NCI-H2196 treated with DMSO at 0.1 percent for 48 hours (cell line): ENCODE measurements around the gene PCBP2.
"Not testable (repeated sequence)": the region's sequence is repeated elsewhere in the genome, so short reads cannot be mapped to it uniquely, and the experiment has no call there.

Source experiments
- DNase-seq: peaks from one replicate; lab custom pipeline; 2025; ENCODE audit not compliant: unreplicated experiment; lab: John Stamatoyannopoulos, UW

The PCBP2 gene

DNA sequence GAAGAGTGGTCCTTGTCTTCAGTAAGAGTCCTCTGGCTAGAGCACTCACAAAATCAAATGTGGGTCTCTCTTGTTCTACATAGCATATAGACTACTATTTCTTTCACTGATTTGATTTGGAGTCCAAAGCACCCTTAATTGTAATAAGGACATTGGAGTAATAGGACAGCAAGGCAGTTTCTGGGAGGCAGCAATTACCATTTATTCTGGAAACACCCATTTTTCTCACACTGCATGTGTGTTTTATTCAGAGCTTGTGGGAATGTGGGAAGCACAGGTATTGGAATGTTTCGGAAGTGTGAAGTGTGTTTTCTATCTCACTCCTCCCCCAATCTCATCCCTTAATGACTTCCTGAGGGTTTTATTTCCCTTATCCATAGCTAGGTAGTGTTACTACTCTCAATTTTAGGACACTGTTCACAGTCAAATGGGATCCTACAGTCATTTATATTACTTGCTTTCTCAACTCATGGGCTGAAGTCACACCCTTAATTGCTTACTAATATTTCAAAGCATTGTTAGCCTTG is 20.2 kb downstream of the PCBP2 start:
- no peak for DNase-seq

DNA sequence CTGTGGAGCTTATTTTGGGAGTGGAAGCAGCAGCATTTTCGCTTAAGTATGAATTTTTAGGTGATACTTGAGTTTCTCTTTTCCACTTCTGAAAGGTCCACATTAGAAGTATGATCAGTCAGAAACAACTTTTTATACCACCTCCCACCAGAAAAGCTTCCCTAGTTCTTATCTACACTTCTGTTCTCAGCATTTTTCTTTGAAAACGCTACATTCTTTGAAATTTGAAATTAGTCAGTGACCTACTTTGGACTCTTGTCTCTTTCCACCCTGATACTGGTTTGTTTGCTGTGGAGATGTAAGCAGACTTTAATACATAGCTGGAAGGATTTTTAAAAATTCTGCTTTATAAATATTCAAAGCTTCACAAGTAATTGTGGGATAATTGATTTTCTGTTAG is 22.2 kb downstream of the PCBP2 start:
- no peak for DNase-seq

DNA sequence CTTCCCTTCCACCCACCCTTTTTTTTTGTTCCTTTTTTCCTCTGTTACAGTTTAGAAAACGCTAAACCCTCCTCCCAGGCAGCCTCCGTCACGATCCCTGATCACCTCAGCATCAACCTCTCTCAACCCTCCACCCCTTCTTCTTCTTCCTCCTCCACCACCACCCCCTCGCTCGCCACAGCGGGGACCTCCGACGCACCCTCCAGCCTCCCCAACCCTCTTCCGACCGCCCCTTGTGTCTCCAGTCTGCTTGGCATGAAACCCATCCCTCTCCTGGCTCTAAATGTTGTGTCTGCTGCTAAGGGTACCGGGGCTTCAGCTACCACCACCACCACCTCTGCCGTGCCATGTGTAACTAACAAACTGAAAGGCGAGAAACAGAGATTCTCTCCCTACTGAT is 22.9 kb downstream of the PCBP2 start:
- no peak for DNase-seq

DNA sequence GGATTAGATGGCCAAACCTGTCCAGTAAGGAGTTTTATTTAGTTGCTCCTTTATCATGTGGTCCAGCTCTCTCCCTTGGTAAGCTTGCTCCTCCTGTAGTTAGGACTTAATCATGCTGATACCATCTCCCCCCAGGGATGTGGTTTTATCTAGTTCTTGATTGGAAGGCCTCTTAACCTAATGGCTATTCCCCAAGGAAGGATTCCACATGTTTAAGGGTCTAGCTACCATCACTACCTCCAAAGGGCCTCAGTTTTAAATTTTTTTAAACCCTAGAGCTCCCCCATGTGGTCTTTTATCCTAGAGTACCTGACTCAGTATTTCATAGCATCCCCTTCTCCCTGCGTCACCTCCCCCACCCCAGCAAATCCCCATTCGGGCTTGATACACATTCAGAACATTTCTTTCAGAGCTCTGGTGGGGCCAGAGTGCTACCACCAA is 24.9 kb downstream of the PCBP2 start:
- no peak for DNase-seq

DNA sequence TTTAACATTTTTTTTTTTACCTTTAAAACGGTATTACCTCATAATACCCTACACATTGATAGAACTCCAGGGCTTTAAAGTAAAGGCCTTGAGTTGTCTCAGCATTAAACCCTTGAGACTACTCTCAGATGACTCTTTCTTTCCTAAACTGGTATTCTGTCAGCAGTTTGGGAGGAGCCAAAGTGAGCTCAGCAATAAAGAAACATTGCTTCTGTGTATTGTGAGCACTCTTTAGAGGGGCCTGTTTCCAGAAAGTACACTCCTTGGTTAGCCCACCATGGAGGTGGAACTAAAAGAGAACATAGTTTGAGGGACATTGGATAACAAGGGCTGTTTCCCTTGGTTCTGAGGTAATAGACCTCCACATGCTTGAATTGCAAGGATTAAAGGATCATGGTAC is 27.0 kb downstream of the PCBP2 start:
- DNase-seq, result no peak

DNA sequence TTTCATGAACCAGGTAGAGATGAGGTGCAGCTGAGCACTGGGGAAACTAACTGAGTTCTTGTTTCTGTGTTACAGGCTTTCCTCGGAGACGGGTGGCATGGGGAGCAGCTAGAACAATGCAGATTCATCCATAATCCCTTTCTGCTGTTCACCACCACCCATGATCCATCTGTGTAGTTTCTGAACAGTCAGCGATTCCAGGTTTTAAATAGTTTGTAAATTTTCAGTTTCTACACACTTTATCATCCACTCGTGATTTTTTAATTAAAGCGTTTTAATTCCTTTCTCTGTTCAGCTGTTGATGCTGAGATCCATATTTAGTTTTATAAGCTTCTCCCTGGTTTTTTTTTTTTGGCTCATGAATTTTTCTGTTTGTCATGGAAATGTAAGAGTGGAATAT is 27.4 kb downstream of the PCBP2 start:
- DNase-seq, result no peak

DNA sequence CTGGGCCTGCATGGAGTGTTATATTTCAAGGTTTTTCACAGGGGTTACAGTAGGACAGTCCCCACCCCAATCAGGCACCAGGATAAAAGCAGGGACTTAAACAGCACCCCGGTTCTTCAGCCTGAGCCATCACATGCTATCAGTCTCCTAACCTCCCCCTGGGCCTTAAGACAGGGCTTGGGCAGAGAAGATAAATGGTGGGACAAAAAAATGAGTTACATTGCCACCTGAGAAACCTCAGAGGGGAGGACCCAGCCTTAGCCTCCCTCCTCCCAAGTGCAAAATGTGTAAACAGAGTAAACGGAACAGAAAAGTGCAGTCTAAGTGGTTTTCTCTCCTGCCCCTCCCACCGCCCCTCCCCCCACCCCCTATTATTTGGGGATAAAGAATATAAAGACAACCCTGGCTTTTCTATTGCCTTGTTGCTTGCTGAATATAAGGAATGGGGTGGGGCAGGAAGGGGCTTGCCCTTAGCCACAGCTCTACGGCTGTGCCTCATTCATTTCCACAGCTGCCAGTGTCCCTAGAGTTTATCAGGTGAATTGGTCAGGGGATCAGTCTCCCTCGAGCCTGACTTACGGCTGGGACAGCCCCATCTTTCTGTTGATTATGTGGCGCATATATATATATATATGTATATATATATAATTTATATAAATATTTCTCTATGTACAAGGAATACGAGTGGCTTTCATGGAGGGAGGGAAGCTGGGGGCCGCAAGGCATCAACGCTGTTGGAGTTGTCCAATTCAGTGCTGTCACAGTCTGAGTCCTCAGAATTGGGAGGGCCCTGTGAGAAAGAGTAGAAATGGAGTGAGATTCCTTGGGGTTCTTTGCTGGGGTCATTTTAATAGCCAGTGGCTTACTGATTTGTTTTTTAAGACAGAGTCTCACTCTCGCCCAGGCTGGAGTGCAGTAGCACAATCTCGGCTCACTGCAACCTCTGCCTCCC is 28.9 kb downstream of the PCBP2 start:
- no peak for DNase-seq

DNA sequence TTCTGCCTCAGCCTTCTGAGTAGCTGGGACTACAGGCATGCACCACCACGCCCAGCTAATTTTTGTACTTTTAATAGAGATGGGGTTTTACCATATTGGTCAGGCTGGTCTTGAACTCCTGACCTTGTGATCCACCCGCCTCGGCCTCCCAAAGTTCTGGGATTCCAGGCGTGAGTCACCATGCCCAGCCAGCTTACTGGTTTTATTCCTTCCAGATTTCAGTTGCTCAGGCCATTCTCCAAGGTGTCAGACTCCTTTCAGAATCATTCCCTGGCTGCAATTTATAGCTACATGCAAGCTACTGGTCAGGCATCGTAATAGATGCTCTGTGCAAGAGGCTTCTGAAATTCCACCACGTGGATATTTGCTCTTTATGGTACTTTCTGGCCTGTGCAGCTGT is 29.6 kb downstream of the PCBP2 start:
- not testable (repeated sequence) for DNase-seq

DNA sequence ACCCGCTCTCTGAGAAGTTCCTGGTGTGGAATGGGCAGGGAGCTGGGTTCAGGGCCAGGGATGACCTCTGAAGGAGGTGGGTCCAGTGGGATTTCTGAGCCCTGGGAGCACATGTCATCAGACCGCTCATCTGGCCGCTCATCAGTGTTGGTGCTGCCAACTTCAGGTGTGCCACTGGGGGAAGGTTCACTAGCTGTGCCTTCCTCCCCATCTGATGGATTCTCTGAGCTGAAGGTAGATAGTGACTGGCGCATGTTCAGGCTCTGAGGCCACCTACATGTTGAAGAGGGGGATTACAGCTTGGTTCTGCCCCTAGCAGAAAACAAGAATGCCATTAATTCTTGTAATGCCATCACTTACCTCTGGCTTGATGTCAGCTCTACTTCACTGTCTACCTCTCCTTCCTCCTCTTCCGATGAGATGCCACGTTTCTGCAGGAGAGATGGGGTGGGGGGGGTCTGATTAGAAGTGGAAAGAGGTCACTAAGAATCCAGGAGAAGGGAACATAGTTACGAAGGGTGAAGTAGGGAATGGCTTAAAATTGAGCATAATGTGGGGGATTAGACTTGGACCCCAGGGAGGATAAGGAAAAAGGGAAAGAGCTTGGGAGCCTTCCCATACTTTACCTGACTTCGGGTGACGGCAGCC is 30.2 kb downstream of the PCBP2 start:
- DNase-seq, result no peak

DNA sequence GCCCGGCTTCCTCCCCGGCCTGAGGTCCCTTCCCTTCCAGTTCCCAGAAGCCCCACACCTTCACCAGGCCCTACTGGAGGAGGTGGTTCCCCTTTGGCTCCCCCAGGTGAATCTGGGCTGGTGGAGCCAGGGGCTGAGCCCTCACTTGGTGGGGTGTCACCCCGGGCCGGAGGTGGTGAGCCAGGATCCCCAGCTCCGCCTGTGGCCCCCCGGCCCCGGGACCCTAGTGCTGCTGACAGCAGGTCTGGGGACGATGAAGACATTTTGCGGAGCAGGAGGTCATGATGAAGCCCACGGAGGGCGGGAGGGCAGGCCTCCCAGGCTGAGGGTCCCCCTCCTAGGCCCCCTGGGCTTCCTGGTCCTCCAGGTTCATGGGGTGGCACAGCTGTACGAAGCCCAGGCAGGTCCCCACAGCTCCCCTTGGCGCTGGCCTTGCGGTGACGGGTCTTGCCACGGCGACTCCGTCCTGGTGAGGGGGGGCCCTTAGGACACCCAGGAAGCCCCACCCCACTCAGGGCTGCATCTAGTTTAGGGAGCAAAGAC is 30.8 kb downstream of the PCBP2 start:
- no peak for DNase-seq

DNA sequence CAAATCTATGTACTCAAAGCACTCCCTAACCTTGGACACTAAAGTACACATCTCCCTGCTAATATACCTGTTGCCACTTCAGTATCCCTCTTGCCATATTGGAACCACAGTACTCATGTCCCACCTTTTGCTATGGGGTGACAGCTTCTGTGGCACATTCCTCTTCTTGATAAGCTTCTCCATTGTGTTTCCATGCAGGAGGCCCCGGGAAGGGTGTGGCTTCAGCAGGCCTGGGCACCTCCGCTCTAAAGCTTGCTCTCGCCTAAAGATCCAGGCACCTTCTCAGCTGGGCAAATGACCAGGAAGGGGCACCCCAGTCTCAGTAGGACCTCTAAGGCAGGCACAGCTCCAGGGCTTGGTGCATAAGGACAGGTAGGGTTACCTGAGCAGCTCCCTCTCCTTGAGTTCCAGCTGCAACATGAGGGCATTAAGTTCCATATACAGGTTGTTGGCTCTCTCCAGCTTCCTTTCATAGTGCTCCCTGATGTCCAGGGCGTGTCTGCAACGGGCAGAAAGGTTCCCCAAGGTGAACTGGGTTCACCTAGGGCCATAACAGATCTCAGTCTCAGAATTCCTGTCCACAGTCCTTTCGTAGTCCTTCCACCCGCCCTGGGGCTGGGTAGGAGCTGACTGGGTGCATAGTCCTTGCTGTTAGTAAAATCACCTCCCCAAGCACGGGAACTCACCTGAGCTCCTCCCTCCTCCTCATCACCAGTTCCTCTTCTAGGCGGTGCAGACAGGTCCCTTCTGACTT is 31.5 kb downstream of the PCBP2 start:
- no peak for DNase-seq

DNA sequence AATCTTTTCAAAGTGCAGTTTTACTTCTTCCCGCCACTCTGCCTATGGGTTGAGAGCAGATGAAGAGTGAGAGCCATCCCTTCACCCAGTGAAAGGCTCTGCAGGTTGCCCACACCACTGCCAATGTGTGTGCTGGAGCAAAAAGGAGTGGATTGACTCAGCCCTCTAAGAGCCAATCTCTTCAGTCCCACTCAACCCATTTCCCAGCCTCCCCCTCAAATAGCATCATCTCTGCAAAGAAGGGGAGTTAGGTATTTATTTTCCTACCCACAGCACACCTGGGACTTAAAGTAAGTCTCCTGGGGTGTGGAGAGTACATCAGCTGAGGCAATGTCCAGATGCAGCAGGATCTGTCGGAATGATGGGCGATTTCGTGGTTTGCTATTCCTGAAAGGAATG is 32.1 kb downstream of the PCBP2 start:
- DNase-seq, result no peak

DNA sequence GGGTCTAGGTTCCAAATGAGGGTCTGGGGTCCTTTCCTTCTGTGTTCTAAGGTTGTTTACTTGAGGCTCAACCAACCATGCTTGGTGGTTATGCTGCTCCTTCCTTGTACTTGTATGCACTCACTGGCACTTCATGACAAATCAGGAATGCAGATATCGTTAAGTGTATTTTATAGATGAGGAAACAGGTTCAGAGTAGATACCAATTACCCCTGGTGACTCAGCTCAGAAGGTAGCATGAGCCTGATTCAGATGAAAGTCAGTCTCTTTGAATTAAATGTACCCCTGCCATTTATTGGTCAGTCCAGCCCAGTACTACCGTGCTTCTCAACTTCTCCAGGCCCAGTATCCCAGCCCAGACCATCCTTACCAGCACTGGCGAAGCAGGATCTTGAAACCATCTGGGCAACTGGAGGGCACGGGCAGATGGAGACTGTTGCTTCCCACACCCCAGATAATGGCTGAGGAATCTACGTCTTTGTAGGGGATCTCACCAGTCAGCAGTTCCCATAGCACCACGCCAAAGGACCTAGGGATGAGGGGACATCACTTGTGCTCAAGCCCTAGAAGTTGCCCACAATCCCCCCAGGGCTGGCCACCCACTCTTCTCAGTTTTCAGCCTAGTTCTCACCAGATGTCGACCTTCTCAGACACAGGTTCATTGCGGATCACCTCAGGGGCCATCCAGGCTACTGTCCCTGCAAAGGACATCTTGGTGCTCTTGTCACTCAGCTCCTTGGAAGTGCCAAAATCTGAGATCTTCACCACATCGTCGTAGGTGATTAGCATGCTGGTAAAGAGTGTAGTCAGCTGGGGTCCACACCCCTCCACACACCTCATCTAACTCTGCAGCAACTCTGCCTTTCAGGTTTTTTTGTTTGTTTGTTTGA is 33.0 kb downstream of the PCBP2 start:
- no peak for DNase-seq

DNA sequence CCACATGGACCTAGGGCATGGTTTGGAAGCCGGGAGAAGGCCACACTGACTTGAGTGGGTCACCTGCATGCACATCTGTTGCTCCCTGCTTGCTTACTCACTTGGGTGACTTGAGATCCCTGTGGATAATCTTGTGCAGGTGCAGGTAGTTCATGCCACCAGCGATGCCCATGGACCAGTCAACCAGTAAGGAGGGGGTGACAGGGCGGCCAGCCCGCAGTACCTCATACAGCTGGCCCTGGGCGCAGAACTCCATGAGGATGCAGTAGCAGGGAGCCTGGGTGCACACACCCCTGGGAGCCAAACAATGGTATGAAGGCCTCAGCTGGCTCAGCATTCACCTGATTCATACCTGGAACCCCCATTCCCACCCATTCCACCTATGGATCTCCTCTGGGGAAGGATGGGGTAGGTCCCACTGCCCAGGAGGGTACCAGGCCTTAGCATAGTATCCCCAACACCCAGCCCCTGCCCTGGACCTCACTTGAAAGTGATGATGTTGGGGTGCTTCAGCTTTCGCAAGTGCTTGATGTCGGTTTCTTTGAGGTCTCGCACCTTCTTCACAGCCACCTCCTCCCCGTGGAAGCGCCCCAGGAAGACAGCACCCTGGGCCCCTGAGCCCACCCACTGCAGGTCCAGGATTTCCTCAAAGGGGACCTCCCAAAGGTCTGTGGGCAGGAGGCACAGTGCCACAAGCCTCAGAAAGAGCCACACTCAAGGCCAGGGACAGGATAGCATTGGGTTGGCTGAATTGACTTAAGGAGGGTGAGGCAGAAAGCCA is 34.2 kb downstream of the PCBP2 start:
- DNase-seq, result no peak

DNA sequence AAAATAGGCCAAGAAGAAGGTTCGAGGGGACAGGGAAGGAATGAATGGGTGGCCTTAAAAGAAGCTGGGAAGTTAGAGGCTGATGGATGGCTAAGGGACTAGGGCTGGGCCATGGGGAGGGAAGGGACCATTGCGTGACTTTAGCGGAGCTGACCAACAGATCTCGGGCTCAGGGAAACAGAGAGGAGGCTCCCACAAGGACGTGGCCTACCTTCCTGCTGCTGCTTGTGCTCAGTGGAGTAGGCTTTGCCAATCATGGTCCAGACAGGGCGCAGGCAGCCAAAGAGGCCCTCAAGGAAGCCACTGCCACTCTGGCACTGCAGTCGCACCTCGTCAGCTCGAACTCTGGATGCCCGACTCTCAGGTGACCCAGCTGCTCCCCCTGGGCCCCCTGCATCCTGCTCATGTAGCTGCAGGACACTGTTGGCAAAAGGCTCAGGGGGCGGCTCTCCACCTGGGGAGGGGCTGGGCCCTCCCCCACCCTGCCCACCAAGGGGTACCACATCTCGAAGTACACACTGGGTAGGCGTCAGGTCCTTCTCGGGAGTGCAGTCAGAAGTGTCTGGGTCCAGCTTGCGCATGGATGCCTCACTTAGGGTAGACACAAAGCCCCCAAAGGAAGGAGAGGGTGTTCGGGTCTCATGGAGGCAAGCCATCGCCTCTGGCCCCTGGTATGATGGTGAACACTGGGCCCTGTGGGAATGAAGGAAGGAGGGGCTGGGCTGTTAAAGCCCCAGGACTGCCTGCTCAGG is 35.0 kb downstream of the PCBP2 start:
- DNase-seq, result no peak

DNA sequence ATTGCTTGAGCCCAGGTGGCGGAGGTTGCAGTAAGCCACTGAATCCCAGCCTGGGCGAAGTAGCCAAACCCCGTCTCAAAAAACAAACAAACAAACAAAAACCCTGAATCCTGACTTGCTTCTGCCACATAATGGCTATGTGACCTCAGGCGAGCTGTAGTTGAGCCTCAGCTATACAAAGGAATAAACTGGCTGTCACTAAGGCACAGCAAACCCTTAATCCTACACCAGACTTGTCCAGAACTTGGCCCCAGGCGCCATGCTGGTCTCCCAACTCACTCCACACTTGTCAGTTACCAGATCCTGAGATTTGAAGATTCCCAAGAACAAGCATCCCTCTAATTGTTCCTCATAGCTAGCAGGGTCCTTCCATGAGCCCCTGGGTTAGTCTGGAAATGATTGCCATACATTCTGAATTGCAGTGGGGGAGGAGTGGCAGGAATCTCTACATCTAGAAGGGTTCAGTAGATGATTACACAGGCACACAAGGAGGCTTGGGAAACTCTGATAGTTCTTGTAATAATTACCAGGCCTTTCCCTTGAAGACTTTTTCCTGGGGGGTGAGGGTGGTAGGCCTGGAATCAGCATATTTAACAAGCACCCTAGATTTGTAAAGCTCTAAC is 37.5 kb downstream of the PCBP2 start:
- no peak for DNase-seq

DNA sequence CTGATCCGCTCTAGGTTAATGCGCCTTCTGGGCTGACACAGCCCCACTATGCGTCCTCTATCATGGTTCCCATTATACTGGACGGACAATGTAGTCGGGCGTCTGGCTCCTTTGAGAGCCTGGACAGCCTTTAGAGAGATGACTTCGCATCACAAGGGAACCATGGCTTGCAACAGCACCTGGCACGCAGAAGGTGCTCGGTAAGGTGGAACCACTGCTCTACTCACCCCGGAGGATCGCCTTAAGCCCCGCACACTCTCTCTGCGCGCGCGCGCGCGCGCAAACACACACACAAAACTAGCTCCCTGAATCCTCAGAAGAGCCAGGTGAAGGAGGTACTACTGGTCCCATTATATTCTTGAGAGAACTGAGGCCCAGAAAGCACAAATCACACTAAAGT is 40.3 kb downstream of the PCBP2 start:
- DNase-seq, result no peak
